PC-3 (cell line): ENCODE measurements around the gene CARD6. TPM values are rescaled to one million over a fixed set of nuclear protein-coding genes. Genes with fewer than 3 reads are reported as not detected.
"Not testable (repeated sequence)": the region's sequence is repeated elsewhere in the genome, so short reads cannot be mapped to it uniquely, and the experiment has no call there.

Experiments used
- ATAC-seq: fragments of 200-7000 bp; cut with Tn5 transposase; 2 replicates; pipeline ENCODE4 v1.9.1; 2020; ENCODE audit warnings: mild to moderate bottlenecking, moderate library complexity
- BruUV-seq: library from RNA; stranded (reverse); fragments of 400-500 nt; replicated peaks from 2 replicates; lab custom pipeline; 2021; lab: Mats Ljungman, UMichigan
- CTCF ChIA-PET: fragments of 300-600 bp; sonication (Branson Sonifier 250); formaldehyde crosslinking; loops from one replicate; lab custom pipeline; 2022; ENCODE audit warnings: antibody characterized with exemption; lab: Charles Lee
- POLR2A ChIA-PET: fragments of 300-600 bp; sonication (Branson Sonifier 250); formaldehyde crosslinking; loops from one replicate; lab custom pipeline; 2022; ENCODE audit warnings: antibody characterized with exemption; ENCODE audit not compliant: unreplicated experiment; lab: Charles Lee
- DNase-seq: peaks from one replicate; pipeline ENCODE4 v3.0.0-alpha.2; 2015
- H2AFZ ChIP-seq: fragments of 300-600 bp; sonication (generic); 2 replicates; pipeline ENCODE4 v1.6.0; 2016; ENCODE audit warnings: antibody characterized with exemption, low read length
- H3F3A ChIP-seq: fragments of 300-600 bp; sonication (generic); one replicate; pipeline ENCODE4 v1.6.0; 2017; ENCODE audit warnings: antibody characterized with exemption, low read length, control low read depth, mild to moderate bottlenecking; ENCODE audit not compliant: unreplicated experiment
- H3K27ac ChIP-seq: fragments of 300-600 bp; sonication (generic); 2 replicates; pipeline ENCODE4 v1.5.1; 2016; ENCODE audit warnings: mild to moderate bottlenecking, low read length
- H3K27me3 ChIP-seq: fragments of 300-600 bp; sonication (generic); 2 replicates; pipeline ENCODE4 v1.6.1; 2016; ENCODE audit warnings: low read length, mixed read lengths
- H3K36me3 ChIP-seq: fragments of 300-600 bp; sonication (generic); 2 replicates; pipeline ENCODE4 v1.6.1; 2016; ENCODE audit warnings: low read depth, mixed run types, low read length, mixed read lengths
- H3K4me1 ChIP-seq: fragments of 300-600 bp; sonication (generic); 2 replicates; pipeline ENCODE4 v1.5.1; 2016; ENCODE audit warnings: low read length; ENCODE audit not compliant: insufficient read depth
- H3K4me2 ChIP-seq: fragments of 300-600 bp; sonication (generic); 2 replicates; pipeline ENCODE4 v1.6.0; 2016; ENCODE audit warnings: low read length
- H3K4me3 ChIP-seq: fragments of 300-600 bp; sonication (generic); 2 replicates; pipeline ENCODE4 v1.5.1; 2016; ENCODE audit warnings: mild to moderate bottlenecking, low read length, mixed read lengths
- H3K79me2 ChIP-seq: fragments of 300-600 bp; sonication (generic); 2 replicates; pipeline ENCODE4 v1.6.1; 2017; ENCODE audit warnings: low read length, mixed read lengths
- H3K9ac ChIP-seq: fragments of 300-600 bp; sonication (generic); 2 replicates; pipeline ENCODE4 v1.6.0; 2016; ENCODE audit warnings: mild to moderate bottlenecking, low read length
- H3K9me2 ChIP-seq: fragments of 300-600 bp; sonication (generic); replicated peaks from 2 replicates; pipeline ENCODE4 v1.6.1; 2016; ENCODE audit warnings: mixed run types, low read length, mixed read lengths
- H3K9me3 ChIP-seq: fragments of 300-600 bp; sonication (generic); 2 replicates; pipeline ENCODE4 v1.6.1; 2016; ENCODE audit warnings: low read length, mixed read lengths
- H4K20me1 ChIP-seq: fragments of 300-600 bp; sonication (generic); 2 replicates; pipeline ENCODE4 v1.6.1; 2016; ENCODE audit warnings: low read length, mixed read lengths
- EZH2 ChIP-seq: fragments of 300-600 bp; sonication (generic); IDR thresholded peaks from one replicate; pipeline ENCODE4 v1.6.1; 2017; ENCODE audit warnings: antibody characterized with exemption, mild to moderate bottlenecking, low read length; ENCODE audit not compliant: unreplicated experiment
- EZH2phosphoT487 ChIP-seq: fragments of 300-600 bp; sonication (generic); IDR thresholded peaks from 2 replicates; pipeline ENCODE4 v1.6.1; 2018; ENCODE audit warnings: mild to moderate bottlenecking, antibody characterized with exemption, low read length, borderline replicate concordance
- intact Hi-C: fragments of 100-400 bp; cut with micrococcal nuclease; formaldehyde crosslinking; loops from 2 replicates; pipeline ENCODE4 v1.9.0; 2023
- total RNA-seq: library from RNA; depleted of rRNA; stranded (reverse); fragments of >200 nt; gene quantifications from 2 replicates; pipeline ENCODE4 v1.2.3, GENCODE V29; 2014
- TF ChIP-seq, protein P1 (sequence below): fragments of 300-600 bp; sonication (generic); conservative IDR thresholded peaks from 2 replicates; pipeline ENCODE4 v1.5.1; 2017; ENCODE audit warnings: antibody characterized with exemption, low read depth, mild to moderate bottlenecking, low read length

The CARD6 gene
- total RNA-seq, 1 experiment from 2014 or later, result 2.4 TPM

GRCh38 chr5:40882291-40882690 lies 41.1 kb downstream of the CARD6 start:
- Histone ChIP-seq H3K27me3 (no peaks in the 10 kb centered on the region), H3K4me2 (no peak overlapping the region), H3K4me1 (no peaks in the 10 kb centered on the region), H3K79me2 (no peaks in the 10 kb centered on the region), H3K9ac (no peak overlapping the region), H3F3A (no peaks in the 10 kb centered on the region), H4K20me1 (no peaks in the 10 kb centered on the region), H3K9me3 (peaks cover 18% of the 10 kb centered on the region), H2AFZ (no peak overlapping the region), H3K9me2 (no peaks in the 10 kb centered on the region), H3K4me3 (no peak overlapping the region), H3K27ac (no peak overlapping the region), H3K36me3 (no peaks in the 10 kb centered on the region)
- no TSS peak for BruUV-seq
- intact Hi-C loops, result no loop called here
- ChIA-PET POLR2A (no interaction called here), CTCF (no interaction called here)
- no peak for DNase-seq
- TF ChIP-seq, protein P1, sequence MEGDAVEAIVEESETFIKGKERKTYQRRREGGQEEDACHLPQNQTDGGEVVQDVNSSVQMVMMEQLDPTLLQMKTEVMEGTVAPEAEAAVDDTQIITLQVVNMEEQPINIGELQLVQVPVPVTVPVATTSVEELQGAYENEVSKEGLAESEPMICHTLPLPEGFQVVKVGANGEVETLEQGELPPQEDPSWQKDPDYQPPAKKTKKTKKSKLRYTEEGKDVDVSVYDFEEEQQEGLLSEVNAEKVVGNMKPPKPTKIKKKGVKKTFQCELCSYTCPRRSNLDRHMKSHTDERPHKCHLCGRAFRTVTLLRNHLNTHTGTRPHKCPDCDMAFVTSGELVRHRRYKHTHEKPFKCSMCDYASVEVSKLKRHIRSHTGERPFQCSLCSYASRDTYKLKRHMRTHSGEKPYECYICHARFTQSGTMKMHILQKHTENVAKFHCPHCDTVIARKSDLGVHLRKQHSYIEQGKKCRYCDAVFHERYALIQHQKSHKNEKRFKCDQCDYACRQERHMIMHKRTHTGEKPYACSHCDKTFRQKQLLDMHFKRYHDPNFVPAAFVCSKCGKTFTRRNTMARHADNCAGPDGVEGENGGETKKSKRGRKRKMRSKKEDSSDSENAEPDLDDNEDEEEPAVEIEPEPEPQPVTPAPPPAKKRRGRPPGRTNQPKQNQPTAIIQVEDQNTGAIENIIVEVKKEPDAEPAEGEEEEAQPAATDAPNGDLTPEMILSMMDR, result no peak
- TF ChIP-seq EZH2 (no peak), EZH2phosphoT487 (no peak)
- ATAC-seq, result no peak

GRCh38 chr5:40883051-40883450 lies 41.9 kb downstream of the CARD6 start:
- H3K27me3 ChIP-seq, H3K36me3 ChIP-seq, H4K20me1 ChIP-seq, H3K9me2 ChIP-seq, H3K4me3 ChIP-seq, CTCF ChIA-PET, DNase-seq, intact Hi-C loops, H3K9ac ChIP-seq, ATAC-seq, H2AFZ ChIP-seq, H3F3A ChIP-seq, BruUV-seq, H3K4me1 ChIP-seq, POLR2A ChIA-PET, H3K27ac ChIP-seq, H3K4me2 ChIP-seq, H3K79me2 ChIP-seq: not testable (repeated sequence)
- H3K9me3 ChIP-seq, result peaks cover 10% of the 10 kb centered on the region; the same call in 1 of the 2 replicates

DNA sequence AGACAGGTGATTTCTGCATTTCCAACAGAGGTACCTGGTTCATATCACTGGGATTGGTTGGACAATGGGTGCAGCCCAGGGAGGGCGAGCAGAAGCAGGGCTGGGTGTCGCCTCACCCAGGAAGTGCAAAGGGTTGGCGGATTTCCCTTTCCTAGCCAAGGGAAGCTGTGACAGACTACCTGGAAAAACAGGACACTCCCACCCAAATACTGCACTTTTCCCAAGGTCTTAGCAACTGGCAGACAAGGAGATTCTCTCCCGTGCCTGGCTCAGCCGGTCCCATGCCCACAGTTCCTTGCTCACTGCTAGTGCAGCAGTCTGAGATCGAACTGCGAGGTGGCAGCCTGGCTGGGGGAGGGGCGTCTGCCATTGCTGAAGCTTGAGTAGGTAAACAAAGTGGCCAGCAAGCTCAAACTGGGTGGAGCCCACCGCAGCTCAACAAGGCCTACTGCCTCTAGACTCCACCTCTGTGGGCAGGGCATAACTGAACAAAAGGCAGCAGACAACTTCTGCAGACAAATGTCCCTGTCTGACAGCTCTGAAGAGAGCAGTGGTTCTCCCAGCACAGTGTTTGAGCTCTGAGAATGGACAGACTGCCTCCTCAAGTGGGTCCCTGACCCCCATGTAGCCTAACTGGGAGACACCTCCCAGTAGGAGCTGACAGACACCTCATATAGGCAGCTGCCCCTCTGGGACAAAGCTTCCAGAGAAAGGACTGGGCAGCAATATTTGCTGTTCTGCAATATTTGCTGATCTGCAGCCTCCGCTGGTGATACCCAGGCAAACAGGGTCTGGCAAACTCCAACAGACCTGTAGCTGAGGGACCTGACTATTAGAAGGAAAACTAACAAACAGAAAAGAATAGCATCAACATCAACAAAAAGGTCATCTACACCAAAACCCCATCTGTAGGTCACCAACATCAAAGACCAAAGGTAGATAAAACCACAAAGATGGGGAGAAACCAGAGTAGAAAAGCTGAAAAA lies 54.6 kb downstream of the CARD6 start:
- POLR2A ChIA-PET, H3K36me3 ChIP-seq, H3K9me2 ChIP-seq, intact Hi-C loops, H3K27me3 ChIP-seq, H4K20me1 ChIP-seq, H3K4me2 ChIP-seq, H3K27ac ChIP-seq, H3K79me2 ChIP-seq, BruUV-seq, ATAC-seq, H3K9me3 ChIP-seq, CTCF ChIA-PET, H3K4me1 ChIP-seq, DNase-seq, H3K9ac ChIP-seq, H3F3A ChIP-seq, H3K4me3 ChIP-seq: not testable (repeated sequence)
- 0 out of 2 replicates have a peak overlapping the region, but pooled peaks have one; percentile 38 for H2AFZ ChIP-seq
